Measurements from ENCODE around the gene GRAMD1C. TPM values are rescaled to one million over a fixed set of nuclear protein-coding genes. Genes with fewer than 3 reads are reported as not detected.

Gene GRAMD1C
- total and polyA plus RNA-seq, 2 experiments from 2014 or later = 3.2 to 6.0 TPM

DNA sequence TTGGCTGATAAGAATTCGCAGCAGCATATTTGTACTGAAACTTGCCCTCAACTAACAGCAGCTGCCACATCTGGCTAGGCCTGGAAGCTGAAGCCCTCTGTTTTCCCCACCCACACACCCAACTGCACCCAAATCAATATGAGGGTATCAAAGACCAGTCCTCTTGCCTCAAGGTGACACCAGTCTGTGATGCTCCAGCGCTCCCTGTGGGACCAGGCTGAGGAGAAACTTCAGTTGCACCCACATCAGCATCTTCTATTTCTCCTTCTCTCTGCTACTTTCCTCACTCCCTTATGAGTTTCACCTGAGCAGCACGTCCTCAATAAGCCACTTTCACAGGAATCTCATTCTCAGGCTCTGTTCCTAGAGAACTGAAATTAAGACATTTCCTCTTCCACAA lies 18.7 kb upstream of the GRAMD1C start:
- in situ Hi-C loops (cut with MboI) = no loop called here
- TF ChIP-seq EZH2phosphoT487 (IDR thresholded peaks at IDR 0.05; ENCODE audit: insufficient read depth, low read depth) (no peak), EZH2 (IDR thresholded peaks at IDR 0.05; ENCODE audit: insufficient read depth, poor library complexity, severe bottlenecking) (no peak)
- Histone ChIP-seq H2AFZ (no peak overlapping the region), H3K27me3 (replicated peaks; ENCODE audit: insufficient read depth) (no peaks in the 10 kb centered on the region), H3K79me2 (ENCODE audit: insufficient read depth) (no peaks in the 10 kb centered on the region), H3F3A (ENCODE audit: insufficient read depth) (no peaks in the 10 kb centered on the region), H3K9me2 (ENCODE audit: insufficient read depth) (no peaks in the 10 kb centered on the region), H3K27ac (no peak overlapping the region), H3K4me2 (ENCODE audit: unreplicated experiment) (no peak overlapping the region), H3K4me3 (no peak overlapping the region), H3K9me3 (ENCODE audit: low read depth) (no peaks in the 10 kb centered on the region), H4K20me1 (ENCODE audit: insufficient read depth) (no peaks in the 10 kb centered on the region), H3K4me1 (ENCODE audit: insufficient read depth) (no peaks in the 10 kb centered on the region), H3K36me3 (ENCODE audit: low read depth) (no peaks in the 10 kb centered on the region), H3K9ac (no peak overlapping the region)
- WGBS, 2 experiments (ENCODE audit: low coverage in 1 of 2, low lambda C conversion rate in 2 of 2, missing lambda C conversion rate in 2 of 2) = 92% methylated on average over 3 of the region's 3 CpGs
- DNase-seq = no peak

DNA sequence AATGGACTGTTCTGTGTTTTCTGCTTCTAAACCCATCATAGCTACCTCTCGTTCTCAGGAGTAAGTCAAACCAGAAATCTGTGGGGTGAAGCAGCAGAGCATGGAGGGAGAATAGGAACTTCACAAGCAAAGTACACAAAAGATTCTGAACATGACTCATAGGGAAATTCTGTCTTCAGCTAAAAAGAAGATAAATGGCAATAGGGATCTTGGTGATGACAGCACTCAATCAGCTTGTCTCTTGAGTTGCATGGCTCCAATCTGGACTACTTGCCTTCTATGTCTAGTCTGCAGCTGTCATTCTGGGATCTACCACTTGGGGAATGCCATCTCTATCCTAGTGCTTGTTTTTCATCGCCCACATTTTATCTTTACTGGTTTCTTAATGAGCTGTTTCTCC lies 13.5 kb upstream of the GRAMD1C start:
- Histone ChIP-seq H3K4me2 (ENCODE audit: unreplicated experiment) (no peak overlapping the region), H3K9ac (no peak overlapping the region), H3K4me1 (ENCODE audit: insufficient read depth) (peaks cover under 1% of the 10 kb centered on the region; the same call in 1 of the 2 replicates), H3K9me2 (ENCODE audit: insufficient read depth) (no peaks in the 10 kb centered on the region), H3K36me3 (ENCODE audit: low read depth) (no peaks in the 10 kb centered on the region), H3K4me3 (no peak overlapping the region), H4K20me1 (ENCODE audit: insufficient read depth) (no peaks in the 10 kb centered on the region), H3F3A (ENCODE audit: insufficient read depth) (peaks cover 1% of the 10 kb centered on the region; the same call in 1 of the 2 replicates), H3K27me3 (replicated peaks; ENCODE audit: insufficient read depth) (no peaks in the 10 kb centered on the region), H3K79me2 (ENCODE audit: insufficient read depth) (no peaks in the 10 kb centered on the region), H3K9me3 (ENCODE audit: low read depth) (no peaks in the 10 kb centered on the region), H3K27ac (no peak overlapping the region), H2AFZ (no peak overlapping the region)
- peak; percentile 15 for DNase-seq
- TF ChIP-seq EZH2 (IDR thresholded peaks at IDR 0.05; ENCODE audit: insufficient read depth, poor library complexity, severe bottlenecking) (no peak), EZH2phosphoT487 (IDR thresholded peaks at IDR 0.05; ENCODE audit: insufficient read depth, low read depth) (no peak)
- 93 to 100% methylated on average over 2 of the region's 2 CpGs for WGBS, 2 experiments (ENCODE audit: low coverage in 1 of 2, low lambda C conversion rate in 2 of 2, missing lambda C conversion rate in 2 of 2)
- in situ Hi-C loops (cut with MboI) = no loop called here

DNA sequence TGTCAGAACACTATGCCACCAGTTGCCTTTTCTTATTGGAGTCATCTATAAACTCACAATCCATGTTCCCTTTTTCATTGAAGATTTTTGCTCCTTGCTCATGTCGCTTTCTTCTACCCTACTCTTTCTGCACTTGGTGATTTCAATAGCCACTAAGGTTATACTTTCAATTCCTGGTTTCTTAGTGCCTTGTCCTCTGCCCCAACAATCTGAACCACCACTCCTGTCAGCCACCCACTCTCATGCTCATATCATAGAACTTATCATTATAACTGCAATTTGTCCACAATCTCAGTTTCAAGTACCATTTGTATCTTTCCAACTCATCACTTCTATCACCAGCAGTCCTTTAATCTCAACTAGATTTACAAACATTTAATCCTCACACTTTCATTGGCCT lies 10.0 kb upstream of the GRAMD1C start:
- no peak overlapping the region for H2AFZ ChIP-seq
- in situ Hi-C loops (cut with MboI) = no loop called here
- H3K27ac ChIP-seq = no peak overlapping the region
- WGBS, 2 experiments (ENCODE audit: low coverage in 1 of 2, low lambda C conversion rate in 2 of 2, missing lambda C conversion rate in 2 of 2) = 100% methylated on average over 1 of the region's 1 CpG
- no peak for DNase-seq
- no peaks in the 10 kb centered on the region for H3K27me3 ChIP-seq (replicated peaks; ENCODE audit: insufficient read depth)
- H3K9me3 ChIP-seq (ENCODE audit: low read depth) = no peaks in the 10 kb centered on the region
- no peak overlapping the region for H3K4me3 ChIP-seq
- H3K4me2 ChIP-seq (ENCODE audit: unreplicated experiment) = no peak overlapping the region
- H3K9me2 ChIP-seq (ENCODE audit: insufficient read depth) = no peaks in the 10 kb centered on the region
- H3K79me2 ChIP-seq (ENCODE audit: insufficient read depth) = no peaks in the 10 kb centered on the region
- H3K4me1 ChIP-seq (ENCODE audit: insufficient read depth) = peaks cover 15% of the 10 kb centered on the region
- peaks cover 18% of the 10 kb centered on the region for H3F3A ChIP-seq (ENCODE audit: insufficient read depth)
- TF ChIP-seq EZH2 (IDR thresholded peaks at IDR 0.05; ENCODE audit: insufficient read depth, poor library complexity, severe bottlenecking) = no peak
- TF ChIP-seq EZH2phosphoT487 (IDR thresholded peaks at IDR 0.05; ENCODE audit: insufficient read depth, low read depth) = no peak
- no peaks in the 10 kb centered on the region for H4K20me1 ChIP-seq (ENCODE audit: insufficient read depth)
- no peaks in the 10 kb centered on the region for H3K36me3 ChIP-seq (ENCODE audit: low read depth)
- no peak overlapping the region for H3K9ac ChIP-seq

DNA sequence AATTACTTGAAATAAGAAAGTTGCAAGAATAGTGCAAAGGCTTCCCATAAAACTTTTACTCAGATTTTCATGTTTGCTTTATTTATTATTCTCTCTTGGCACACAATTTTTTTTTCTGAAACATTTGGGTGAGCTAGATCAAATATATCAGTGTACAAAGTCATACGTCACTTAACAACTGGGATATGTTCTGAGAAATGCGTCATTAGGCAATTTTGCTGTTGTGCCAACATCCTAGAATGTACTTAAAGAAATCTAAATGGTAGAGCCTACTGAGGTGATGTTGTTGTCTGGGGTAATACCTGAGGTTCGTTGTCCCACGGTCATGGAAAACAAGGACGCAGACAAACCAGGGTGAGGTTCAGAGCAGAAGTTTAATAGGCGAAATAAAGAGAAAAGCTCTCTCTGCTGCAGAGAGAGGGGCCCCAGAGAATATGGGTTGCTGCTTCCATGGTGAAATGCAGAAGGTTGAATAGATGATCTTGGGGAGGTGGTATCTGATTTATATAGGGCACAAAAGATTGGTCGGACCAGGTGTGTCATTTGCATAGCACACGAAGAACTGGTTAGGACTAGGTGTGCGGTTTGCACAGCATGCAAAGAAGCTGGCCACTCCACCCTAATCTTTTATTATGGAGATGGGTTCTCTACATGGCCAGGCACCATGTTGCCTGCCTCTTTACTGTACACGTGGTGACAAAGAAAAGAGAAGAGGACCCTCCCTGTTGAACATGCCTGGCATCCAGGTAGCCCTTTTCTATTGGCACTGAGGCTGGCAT lies 8.8 kb upstream of the GRAMD1C start:
- H3K9ac ChIP-seq = no peak overlapping the region
- in situ Hi-C loops (cut with MboI) = no loop called here
- H3K9me3 ChIP-seq (ENCODE audit: low read depth) = no peaks in the 10 kb centered on the region
- H3K27me3 ChIP-seq (replicated peaks; ENCODE audit: insufficient read depth) = no peaks in the 10 kb centered on the region
- H3K79me2 ChIP-seq (ENCODE audit: insufficient read depth) = no peaks in the 10 kb centered on the region
- TF ChIP-seq EZH2phosphoT487 (IDR thresholded peaks at IDR 0.05; ENCODE audit: insufficient read depth, low read depth) = no peak
- H3K4me1 ChIP-seq (ENCODE audit: insufficient read depth) = peaks cover 15% of the 10 kb centered on the region
- H3F3A ChIP-seq (ENCODE audit: insufficient read depth) = peaks cover 18% of the 10 kb centered on the region
- no peak for DNase-seq
- no peaks in the 10 kb centered on the region for H3K9me2 ChIP-seq (ENCODE audit: insufficient read depth)
- peak overlapping the region; percentile 41 for H3K27ac ChIP-seq
- no peak overlapping the region for H3K4me2 ChIP-seq (ENCODE audit: unreplicated experiment)
- WGBS, 2 experiments (ENCODE audit: low coverage in 1 of 2, low lambda C conversion rate in 2 of 2, missing lambda C conversion rate in 2 of 2) = 83 to 84% methylated on average over 10 of the region's 10 CpGs
- no peaks in the 10 kb centered on the region for H3K36me3 ChIP-seq (ENCODE audit: low read depth)
- H3K4me3 ChIP-seq = no peak overlapping the region
- no peak overlapping the region for H2AFZ ChIP-seq
- no peaks in the 10 kb centered on the region for H4K20me1 ChIP-seq (ENCODE audit: insufficient read depth)

DNA sequence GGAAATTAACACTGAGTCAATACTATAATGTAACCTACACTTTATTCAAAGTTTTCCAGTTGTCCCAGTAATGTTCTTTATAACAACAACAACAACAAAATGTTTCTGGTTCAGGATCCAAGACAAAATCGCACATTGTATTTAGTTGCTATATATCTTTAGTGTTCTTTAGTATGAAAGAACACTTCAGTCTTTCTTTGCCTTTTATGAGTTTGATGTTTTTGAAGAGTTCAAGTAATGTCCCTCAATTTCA lies 7.6 kb upstream of the GRAMD1C start:
- no peak overlapping the region for H3K9ac ChIP-seq
- H3K79me2 ChIP-seq (ENCODE audit: insufficient read depth) = no peaks in the 10 kb centered on the region
- H3F3A ChIP-seq (ENCODE audit: insufficient read depth) = peaks cover 18% of the 10 kb centered on the region
- in situ Hi-C loops (cut with MboI) = no loop called here
- TF ChIP-seq EZH2 (IDR thresholded peaks at IDR 0.05; ENCODE audit: insufficient read depth, poor library complexity, severe bottlenecking) (no peak), EZH2phosphoT487 (IDR thresholded peaks at IDR 0.05; ENCODE audit: insufficient read depth, low read depth) (no peak)
- 0% methylated on average over 1 of the region's 1 CpG for WGBS, 2 experiments (ENCODE audit: low coverage in 1 of 2, low lambda C conversion rate in 2 of 2, missing lambda C conversion rate in 2 of 2)
- no peaks in the 10 kb centered on the region for H3K9me2 ChIP-seq (ENCODE audit: insufficient read depth)
- no peaks in the 10 kb centered on the region for H3K36me3 ChIP-seq (ENCODE audit: low read depth)
- no peaks in the 10 kb centered on the region for H4K20me1 ChIP-seq (ENCODE audit: insufficient read depth)
- no peak overlapping the region for H3K4me3 ChIP-seq
- peak overlapping the region; percentile 53 for H3K27ac ChIP-seq
- no peaks in the 10 kb centered on the region for H3K27me3 ChIP-seq (replicated peaks; ENCODE audit: insufficient read depth)
- peaks cover 15% of the 10 kb centered on the region for H3K4me1 ChIP-seq (ENCODE audit: insufficient read depth)
- no peak for DNase-seq
- no peaks in the 10 kb centered on the region for H3K9me3 ChIP-seq (ENCODE audit: low read depth)
- H3K4me2 ChIP-seq (ENCODE audit: unreplicated experiment) = peak overlapping the region; percentile 17
- no peak overlapping the region for H2AFZ ChIP-seq

All from GM23248 (cell line).